ENCODE results near the gene IRAK4.
A peak's percentile ranks its signal among the peaks of the same experiment; 100 is the strongest.

The IRAK4 gene

GRCh38 chr12:43835656-43836474 is 77.1 kb downstream of the IRAK4 start, which contains the start of gene TMEM117:
Gene TMEM117 (plus strand): TSS chr12:43836081.
- DNase-seq, result peak in 54 of 58 donors; percentile 12 to 82 (median 52)

DNA sequence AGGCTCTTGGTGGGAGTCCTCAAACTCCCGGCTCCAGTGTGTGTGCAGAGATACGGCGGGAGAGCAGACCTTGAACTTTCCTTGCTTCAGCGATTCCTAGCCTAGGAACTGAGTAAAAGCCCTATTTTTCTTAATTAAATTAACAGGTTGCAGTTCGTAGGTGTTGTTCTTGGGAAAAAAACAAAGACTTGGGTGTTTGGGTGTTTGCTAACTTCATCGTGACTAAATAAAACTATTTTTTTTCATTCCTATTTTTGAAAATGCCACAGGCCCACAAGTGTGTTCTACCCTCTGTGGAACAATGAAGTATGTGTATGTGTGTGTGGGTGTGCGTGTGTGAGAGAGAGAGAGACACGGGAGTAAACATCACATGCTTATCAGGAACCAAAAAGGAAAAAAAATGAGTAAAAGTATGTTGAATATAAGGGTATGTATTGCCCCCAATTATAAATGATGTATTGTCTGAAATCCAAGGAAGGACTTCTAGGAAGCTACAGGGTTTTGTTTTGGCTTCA is 77.8 kb downstream of the IRAK4 start:
- peak in 5 of 58 donors; percentile 6 to 39 (median 14) for DNase-seq
